ENCODE results near the gene CTBP2.

The CTBP2 gene

DNA sequence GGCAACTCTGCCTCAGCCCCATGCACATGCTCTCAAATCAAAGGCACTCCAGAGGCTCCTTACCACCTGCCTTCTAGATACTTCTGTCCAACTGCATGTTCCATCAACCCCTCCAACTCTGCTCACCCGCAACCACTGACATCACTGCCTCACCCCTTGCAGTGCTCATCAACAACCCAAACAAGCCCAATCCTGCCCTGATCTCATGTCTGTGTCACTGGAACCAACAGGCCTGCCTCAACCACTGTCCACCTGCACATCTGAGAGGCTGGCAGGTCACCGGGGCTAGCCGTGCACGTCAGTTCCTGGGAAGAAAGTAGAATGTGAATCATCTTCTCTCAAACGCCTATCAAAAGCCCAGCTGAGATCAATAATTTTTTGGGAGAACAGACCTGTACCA is 33.3 kb downstream of the CTBP2 start:
- H3K9me2 ChIP-seq (replicated peaks; ENCODE audit: insufficient read depth, low read length): no peaks in the 10 kb centered on the region
- TF ChIP-seq EZH2 (optimal IDR thresholded peaks at IDR 0.05; ENCODE audit: low read depth, low read length) (no peak), CTCF (IDR thresholded peaks at IDR 0.05; ENCODE audit: low read length) (no peak), EZH2phosphoT487 (IDR thresholded peaks at IDR 0.05; ENCODE audit: low read length) (no peak)
- H3K4me3 ChIP-seq (ENCODE audit: low read length): no peak overlapping the region
- H3F3A ChIP-seq (ENCODE audit: insufficient read depth, low read length): no peaks in the 10 kb centered on the region
- no peaks in the 10 kb centered on the region for H3K79me2 ChIP-seq (ENCODE audit: low read length)
- H3K9ac ChIP-seq (ENCODE audit: low read length): no peak overlapping the region
- H3K4me2 ChIP-seq (ENCODE audit: low read depth, low read length): no peak overlapping the region
- H2AFZ ChIP-seq (ENCODE audit: low read length): no peak overlapping the region
- H3K4me1 ChIP-seq (ENCODE audit: low read length): no peaks in the 10 kb centered on the region
- H3K27me3 ChIP-seq (replicated peaks; ENCODE audit: insufficient read depth, low read length): peaks cover 92% of the 10 kb centered on the region
- no peaks in the 10 kb centered on the region for H3K9me3 ChIP-seq (replicated peaks; ENCODE audit: insufficient read depth, low read length)
- H3K27ac ChIP-seq (ENCODE audit: low read length): no peak overlapping the region
- H4K20me1 ChIP-seq (ENCODE audit: insufficient read depth, low read length): no peaks in the 10 kb centered on the region
- no peaks in the 10 kb centered on the region for H3K36me3 ChIP-seq (replicated peaks; ENCODE audit: insufficient read depth, low read length)
- no peak for DNase-seq

DNA sequence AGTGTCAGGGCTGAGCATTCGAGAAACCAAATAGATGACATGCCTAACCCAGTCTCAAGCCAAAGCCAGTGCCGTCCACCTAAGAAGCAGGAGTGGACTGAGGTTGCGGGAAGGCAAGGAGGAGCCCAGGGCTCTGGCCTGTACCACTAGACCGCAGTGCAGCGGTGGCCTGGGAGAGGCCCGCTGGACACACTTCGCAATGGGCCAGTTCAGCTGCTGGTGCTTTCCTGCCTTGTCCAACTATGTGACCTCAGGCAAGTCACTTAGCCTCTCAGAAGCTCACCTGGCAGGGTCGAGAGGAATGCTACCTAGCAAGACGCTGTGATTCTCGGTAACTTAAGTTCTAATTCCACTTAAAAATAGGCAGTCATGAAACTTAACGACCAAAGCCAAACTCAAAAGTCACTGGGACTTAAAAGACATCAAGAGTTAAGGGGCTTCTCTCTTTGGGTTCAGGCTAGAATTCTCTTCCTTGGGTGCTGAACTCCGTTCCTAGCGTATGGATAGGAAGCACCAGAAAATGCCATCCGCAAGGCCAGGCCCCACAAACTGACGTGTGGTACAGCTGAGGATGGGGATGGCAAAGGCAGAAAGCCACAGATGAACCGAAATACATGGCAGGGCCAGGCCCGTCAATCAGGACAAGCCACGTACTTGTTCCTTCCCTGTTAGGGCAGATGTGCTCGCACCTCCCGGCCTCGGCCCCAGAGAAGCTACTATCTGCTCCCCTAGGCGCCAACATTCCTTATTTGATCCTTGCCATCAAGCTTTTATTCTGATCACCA is 34.2 kb downstream of the CTBP2 start:
- H3K27me3 ChIP-seq (replicated peaks; ENCODE audit: insufficient read depth, low read length): peaks cover 88% of the 10 kb centered on the region
- TF ChIP-seq CTCF (IDR thresholded peaks at IDR 0.05; ENCODE audit: low read length) (no peak), EZH2phosphoT487 (IDR thresholded peaks at IDR 0.05; ENCODE audit: low read length) (no peak), EZH2 (optimal IDR thresholded peaks at IDR 0.05; ENCODE audit: low read depth, low read length) (no peak)
- no peaks in the 10 kb centered on the region for H3K9me2 ChIP-seq (replicated peaks; ENCODE audit: insufficient read depth, low read length)
- H3K36me3 ChIP-seq (replicated peaks; ENCODE audit: insufficient read depth, low read length): no peaks in the 10 kb centered on the region
- no peak overlapping the region for H2AFZ ChIP-seq (ENCODE audit: low read length)
- no peaks in the 10 kb centered on the region for H4K20me1 ChIP-seq (ENCODE audit: insufficient read depth, low read length)
- no peak overlapping the region for H3K27ac ChIP-seq (ENCODE audit: low read length)
- no peaks in the 10 kb centered on the region for H3F3A ChIP-seq (ENCODE audit: insufficient read depth, low read length)
- no peak overlapping the region for H3K9ac ChIP-seq (ENCODE audit: low read length)
- no peak overlapping the region for H3K4me2 ChIP-seq (ENCODE audit: low read depth, low read length)
- no peak for DNase-seq
- no peaks in the 10 kb centered on the region for H3K79me2 ChIP-seq (ENCODE audit: low read length)
- no peak overlapping the region for H3K4me3 ChIP-seq (ENCODE audit: low read length)
- no peaks in the 10 kb centered on the region for H3K9me3 ChIP-seq (replicated peaks; ENCODE audit: insufficient read depth, low read length)
- H3K4me1 ChIP-seq (ENCODE audit: low read length): no peaks in the 10 kb centered on the region

DNA sequence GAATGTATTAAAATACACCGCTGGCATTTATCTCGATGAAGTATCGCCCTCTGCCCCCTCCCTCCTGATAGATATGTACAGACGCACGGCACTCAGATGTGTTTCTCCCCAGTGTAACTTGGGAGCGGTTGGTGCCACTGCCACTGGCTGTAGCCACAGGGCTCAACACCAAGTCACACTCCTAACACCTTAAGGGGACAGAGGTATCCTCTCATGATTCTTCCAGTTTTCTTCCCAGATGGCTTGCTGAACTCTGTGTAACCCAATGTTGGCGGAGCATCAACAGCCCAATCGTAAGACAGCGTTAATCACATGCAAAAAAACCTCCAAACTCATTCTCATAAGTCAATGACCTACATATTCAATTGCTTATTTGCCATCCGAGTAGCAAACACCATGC is 35.5 kb downstream of the CTBP2 start:
- DNase-seq: no peak
- peaks cover 88% of the 10 kb centered on the region for H3K27me3 ChIP-seq (replicated peaks; ENCODE audit: insufficient read depth, low read length)
- H3K9me2 ChIP-seq (replicated peaks; ENCODE audit: insufficient read depth, low read length): no peaks in the 10 kb centered on the region
- no peaks in the 10 kb centered on the region for H3K9me3 ChIP-seq (replicated peaks; ENCODE audit: insufficient read depth, low read length)
- H3K36me3 ChIP-seq (replicated peaks; ENCODE audit: insufficient read depth, low read length): no peaks in the 10 kb centered on the region
- no peak overlapping the region for H3K27ac ChIP-seq (ENCODE audit: low read length)
- TF ChIP-seq EZH2phosphoT487 (IDR thresholded peaks at IDR 0.05; ENCODE audit: low read length) (no peak), CTCF (IDR thresholded peaks at IDR 0.05; ENCODE audit: low read length) (no peak), EZH2 (optimal IDR thresholded peaks at IDR 0.05; ENCODE audit: low read depth, low read length) (no peak)
- no peak overlapping the region for H2AFZ ChIP-seq (ENCODE audit: low read length)
- no peaks in the 10 kb centered on the region for H3F3A ChIP-seq (ENCODE audit: insufficient read depth, low read length)
- no peaks in the 10 kb centered on the region for H3K4me1 ChIP-seq (ENCODE audit: low read length)
- no peak overlapping the region for H3K4me3 ChIP-seq (ENCODE audit: low read length)
- no peak overlapping the region for H3K9ac ChIP-seq (ENCODE audit: low read length)
- no peak overlapping the region for H3K4me2 ChIP-seq (ENCODE audit: low read depth, low read length)
- H4K20me1 ChIP-seq (ENCODE audit: insufficient read depth, low read length): no peaks in the 10 kb centered on the region
- no peaks in the 10 kb centered on the region for H3K79me2 ChIP-seq (ENCODE audit: low read length)

Measured in MM.1S (cell line).